Activated CD4-positive, alpha-beta T cell treated with anti-CD3 and anti-CD28 coated beads, Interleukin-2, amount 50 U/mL, for 1 hour (primary cell): ENCODE data around the gene NOL11.
"Not testable (repeated sequence)": the region's sequence is repeated elsewhere in the genome, so short reads cannot be mapped to it uniquely, and the experiment has no call there.

Source experiments
- DNase-seq: peaks from one replicate; pipeline ENCODE4 v3.0.0-alpha.2; 2020

The NOL11 gene

DNA sequence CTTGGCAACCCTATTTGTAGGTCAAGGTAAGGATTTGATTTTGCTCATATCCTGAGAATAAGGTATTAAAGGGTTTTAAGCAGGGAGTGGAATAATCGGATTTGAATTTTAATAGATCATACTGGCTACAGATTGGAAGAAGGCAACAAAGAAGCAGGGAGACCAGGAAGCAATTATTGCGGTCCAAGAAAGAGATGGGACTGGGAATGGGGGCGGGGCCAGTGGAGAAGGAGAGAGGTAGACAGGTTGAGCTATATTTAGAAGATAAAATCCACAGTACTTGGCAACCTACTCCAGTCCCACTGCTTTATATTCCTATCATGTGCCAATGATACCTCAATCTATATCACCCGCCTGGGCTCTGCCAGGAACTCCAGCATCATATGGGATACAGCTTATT, 5.8 kb upstream of the NOL11 start:
- no peak for DNase-seq

DNA sequence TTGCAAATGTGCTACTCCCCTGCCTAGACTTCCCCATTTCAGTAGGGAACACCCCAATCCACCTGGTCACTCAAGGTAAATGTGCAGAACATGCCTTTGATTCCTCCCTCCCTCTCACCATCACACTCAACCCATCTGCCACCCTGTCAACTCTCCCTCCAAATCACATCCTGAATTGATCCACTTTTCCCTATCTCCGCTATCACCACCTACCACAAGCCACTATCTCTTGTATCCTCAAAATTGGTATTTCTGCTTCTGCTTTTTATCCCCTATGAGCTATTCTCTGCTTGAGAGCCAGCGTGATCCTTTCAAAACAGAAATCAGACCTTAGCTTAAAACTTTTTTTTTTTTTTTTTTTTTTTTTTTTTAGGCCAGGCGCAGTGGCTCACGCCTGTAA, 5.4 kb upstream of the NOL11 start:
- no peak for DNase-seq

DNA sequence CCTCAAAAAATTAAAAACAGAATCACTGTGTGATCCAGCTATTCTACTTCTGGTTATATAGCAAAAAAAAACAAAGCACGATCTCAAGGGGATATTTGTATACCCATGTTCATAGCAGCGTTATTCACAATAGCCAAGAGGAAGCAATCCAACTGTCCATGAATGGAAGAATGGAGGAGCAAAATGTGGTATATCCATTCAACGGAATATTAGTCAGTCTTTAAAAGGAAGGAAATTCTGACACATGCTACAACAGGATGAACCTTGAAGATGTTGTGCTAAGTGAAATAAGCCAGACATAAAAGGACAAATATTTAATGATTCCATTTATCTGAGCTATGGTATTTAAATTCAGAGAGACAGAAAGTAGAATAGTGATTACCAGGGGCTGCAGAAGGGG, 4.6 kb upstream of the NOL11 start:
- no peak for DNase-seq

DNA sequence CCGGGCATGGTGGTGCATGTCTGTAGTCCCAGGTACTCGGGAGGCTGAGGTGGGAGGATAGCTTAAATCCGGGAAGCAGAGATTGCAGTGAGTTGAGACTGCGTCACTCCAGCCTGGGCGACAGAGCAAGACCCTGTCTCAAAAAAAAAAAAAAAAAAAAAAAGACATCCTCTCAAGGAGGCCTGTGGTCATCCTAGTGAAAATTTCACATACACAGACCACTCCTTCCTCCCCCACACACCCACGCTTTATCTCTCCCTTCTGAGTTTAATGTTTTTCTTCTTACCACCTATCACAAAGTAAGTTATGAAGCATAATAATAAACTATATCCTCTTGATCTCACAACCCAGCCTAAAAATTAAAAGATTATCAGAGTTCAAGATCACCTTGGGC, 1.3 kb upstream of the NOL11 start:
- no peak for DNase-seq

DNA sequence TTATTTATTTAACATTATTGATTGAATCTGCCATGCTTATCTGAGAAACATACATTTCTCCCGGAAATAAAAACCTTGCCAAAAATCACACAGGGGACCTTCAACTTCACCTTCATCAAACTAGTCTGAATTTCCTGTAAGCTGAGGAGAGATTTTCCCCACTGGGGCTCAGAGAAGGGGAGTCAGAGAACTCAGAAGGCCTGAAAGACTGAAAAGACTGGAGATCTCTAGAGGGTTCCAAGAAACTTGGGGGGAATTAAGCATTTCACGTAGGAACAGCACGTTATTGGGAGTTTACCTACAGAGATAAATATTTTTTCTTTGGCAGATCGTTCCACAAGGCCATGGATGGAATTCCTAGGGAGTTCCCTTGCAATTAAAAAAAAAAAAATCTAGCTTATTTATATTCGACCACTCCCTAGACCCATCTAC, 528 bp upstream of the NOL11 start:
- DNase-seq, result no peak

DNA sequence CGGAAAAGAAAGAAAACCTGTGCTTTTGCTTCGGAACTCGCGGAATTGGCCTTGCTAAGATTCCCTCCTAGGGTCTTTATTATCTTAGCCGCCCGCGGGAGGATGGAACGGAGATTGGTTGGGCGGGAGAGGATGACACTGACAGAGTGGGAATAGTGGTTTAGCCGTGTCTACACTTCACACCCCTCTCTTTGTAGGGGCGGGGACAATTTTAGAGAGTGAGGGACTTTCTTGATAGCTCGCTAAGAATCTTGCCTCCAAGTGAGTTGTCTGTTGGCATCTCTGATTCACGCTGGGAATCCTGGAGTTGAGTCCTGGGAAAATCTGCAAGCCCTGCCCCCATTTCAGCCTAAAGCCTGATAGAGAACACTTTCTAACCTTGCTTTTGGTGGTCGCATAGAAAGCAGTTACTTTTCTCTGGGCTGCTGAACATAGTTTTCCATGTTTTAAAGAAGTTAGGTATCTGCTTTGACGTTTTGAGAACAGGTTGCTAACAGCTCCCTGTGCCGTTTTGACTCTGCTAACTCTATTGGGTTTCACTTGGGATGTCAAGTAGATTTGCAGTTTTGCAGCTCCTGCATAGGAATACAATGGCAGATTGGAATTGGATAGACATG, 697 bp downstream of the NOL11 start:
- DNase-seq, result no peak

DNA sequence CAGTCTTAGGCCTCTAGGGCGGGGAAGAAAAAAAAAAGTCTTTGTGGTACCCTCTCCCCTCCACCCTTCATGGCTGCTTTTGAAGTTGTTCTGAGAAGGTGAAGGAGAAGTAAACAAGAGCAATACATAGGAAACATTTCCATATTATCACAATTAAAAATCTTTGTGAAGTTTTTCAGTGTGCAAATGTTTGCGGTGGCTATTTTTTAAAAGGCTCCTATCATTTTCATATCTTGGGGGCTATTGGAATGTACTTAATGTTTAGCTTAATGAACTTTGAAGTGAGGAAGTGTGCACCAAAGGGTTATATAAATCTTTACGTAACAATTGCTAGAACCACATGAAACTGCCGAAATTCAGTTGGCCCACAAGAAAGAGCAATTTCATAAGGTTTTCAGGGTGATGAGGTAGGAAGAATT, 7.6 kb downstream of the NOL11 start:
- no peak for DNase-seq

DNA sequence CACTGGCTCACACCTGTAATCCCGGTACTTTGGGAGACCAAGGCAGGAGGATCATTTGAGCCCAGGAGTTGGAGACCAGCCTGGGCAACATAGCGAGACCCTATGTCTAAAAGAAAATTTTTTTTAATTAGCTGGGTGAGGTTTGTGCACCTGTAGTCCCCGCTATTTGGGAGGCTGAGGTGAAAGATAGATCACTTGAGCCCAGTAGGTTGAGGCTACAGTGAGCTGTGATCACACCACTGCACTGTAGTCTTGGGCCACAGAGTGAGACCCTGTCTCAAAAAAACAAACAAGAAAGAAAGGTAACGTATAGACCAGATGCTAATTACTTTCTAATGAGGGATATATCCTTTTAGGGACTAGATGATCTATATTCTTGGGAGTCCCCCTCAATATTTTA, 8.1 kb downstream of the NOL11 start:
- DNase-seq, result no peak

DNA sequence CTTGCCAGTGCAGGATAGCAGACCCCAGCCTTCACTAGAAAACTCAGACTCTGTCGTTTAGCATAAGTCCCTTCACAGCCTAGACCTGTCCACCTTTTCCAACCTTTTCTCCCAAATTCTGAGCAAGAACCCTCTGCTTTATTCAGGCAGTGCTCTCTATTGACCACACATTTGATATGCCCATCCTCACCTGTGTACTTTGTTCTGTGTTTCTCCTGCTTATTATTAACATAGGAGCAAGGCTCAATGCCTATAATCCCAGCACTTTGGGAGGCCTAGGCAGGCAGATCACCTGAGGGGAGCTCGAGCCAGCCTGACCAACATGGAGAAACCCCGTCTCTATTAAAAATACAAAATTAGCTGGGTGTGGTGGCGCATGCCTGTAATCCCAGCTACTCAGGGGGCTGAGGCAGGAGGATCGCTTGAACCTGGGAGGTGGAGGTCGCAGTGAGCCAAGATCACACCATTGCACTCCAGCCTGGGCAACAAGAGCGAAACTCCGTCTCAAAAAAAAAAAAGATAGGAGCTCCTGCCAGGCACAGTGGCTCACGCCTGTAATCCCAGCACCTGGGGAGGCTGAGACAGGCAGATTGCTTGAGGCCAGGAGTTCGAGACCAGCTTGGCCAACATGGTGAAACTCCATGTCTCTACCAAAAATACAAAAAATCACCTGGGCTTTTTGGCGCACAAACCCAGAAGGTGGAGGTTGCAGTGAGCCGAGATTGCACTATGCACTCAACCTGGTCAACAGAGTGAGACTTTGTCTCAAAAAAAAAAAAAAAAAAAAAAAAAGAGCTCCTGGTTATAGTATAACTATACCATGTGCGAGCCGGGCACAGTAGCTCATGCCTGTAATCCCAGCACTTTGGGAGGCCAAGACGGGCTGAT, 9.7 kb downstream of the NOL11 start:
- not testable (repeated sequence) for DNase-seq

DNA sequence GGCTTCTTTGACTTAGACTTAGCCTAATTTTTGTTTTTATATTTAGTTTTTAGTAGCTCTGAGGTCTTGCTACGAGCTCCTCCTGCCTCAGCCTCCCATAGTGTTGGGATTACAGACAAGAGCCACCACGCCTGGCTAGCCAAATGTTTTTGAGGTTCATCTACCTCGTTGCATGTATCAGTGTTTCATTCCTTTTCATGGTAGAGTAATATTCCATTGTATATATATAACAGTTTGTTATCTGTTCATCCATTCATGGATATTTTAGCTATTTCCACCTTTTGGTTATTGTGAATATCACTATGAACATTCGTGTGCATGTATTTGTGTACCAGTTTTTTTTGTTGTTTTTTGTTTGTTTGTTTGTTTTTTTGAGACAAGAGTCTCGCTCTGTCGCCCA, 12.2 kb downstream of the NOL11 start:
- no peak for DNase-seq

DNA sequence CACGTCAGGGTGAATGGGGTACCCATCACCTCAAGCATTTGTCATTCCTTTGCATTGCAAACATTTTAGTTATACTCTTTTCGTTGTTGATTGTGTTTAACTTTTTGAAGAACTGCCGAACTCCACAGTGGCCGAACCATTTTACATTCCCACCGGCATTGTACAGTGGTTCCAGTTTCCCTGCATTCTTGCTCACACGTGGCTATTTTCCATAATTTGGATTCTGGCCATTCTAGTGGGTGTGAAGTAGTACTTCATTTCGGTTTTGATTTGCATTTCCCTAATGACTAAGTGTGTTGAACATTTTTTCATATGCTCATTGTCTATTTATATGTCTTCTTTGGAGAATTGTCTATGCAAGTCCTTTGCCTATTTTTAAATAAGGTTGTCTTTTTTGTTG, 13.0 kb downstream of the NOL11 start:
- no peak for DNase-seq

DNA sequence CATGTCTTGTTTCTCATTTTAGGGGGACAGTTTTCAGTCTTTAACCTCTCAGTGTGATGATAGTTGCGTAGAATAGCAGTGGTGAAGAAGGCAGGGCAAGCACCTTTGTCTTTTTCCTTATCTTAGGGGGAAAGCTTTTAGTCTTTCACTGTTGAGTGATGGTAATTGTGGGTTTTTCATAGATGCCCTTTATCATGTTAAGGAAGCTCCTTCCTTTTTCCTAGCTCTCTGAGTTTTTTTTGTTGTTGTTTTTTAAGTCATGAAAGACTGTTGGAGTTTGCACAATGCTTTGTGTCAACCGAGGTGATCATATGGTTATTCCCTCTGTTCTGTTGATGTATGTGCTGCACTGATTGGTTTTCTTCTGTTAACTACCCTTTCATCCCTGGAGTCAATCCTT, 15.7 kb downstream of the NOL11 start:
- no peak for DNase-seq

DNA sequence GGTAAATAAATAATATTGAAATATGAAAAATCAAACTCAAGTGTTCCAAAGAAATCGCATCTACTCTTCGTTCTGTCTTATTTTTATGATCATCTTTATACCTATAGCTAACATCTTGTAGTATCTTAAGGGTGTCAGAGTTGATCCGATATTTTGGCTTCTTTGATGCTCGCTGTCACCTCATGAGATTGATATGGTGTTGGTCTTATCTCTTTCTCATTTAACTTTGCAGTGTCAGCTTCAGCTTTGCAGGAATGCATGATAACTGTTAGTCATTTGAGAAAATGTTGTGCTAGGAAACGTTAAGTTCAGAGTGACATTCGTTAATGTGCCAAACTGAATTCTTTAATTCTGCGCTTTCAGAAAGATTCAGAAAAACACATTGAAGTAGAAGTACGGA, 19.4 kb downstream of the NOL11 start:
- no peak for DNase-seq

DNA sequence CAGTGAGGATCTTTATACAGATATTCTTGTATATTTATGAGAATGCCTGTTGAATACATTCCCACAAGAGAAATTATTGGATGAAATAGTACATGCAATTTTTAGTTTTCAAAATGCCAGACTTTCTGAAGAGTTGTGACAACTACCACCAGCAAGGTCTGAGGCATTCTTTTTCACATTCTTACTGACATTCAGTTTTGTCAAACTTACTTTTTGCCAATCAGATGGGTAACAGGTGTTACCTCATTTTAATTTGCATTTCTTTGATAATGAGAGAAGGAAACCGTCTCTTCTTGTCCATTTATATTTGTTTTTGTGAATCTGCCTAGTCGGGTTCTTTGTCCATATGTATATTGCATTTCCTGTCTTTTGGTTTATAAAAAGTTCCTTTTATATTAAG, 24.3 kb downstream of the NOL11 start:
- no peak for DNase-seq

DNA sequence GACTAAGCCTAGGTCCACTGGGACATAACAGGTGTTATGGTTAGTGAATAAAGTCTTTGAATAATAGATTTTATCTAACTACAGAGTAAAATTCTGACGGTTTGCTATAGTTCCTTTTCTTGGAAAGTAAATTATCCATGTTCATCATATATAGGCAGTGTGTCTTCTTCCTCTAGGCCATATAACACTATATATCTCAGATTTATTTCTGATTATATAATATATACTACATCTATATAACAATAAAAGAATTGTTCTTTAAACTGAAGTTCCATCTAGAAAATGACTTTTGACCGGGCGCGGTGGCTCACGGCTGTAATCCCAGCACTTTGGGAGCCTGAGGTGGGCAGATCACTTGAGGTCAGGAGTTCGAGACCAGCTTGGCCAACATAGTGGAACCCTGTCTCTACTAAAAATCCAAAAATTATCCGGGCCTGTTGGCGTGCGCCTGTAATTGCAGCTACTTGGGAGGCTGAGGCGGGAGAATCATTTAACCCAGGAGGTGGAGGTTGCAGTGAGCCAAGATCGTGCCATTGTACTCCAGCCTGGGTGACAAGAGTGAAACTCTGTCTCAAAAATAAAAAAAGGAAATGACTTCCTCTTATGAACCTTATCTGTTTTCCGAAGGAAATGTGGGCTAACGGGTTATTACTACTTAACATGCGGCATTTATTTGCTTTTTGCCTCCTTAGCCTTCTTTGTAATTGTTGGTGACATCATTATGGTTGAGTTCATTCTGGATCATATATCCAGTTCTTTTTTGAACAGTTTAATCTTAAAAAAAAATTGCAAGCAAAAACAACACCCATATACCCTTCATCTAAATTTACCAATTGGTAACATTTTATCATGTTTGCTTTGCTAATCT, 29.2 kb downstream of the NOL11 start:
- DNase-seq, result no peak

DNA sequence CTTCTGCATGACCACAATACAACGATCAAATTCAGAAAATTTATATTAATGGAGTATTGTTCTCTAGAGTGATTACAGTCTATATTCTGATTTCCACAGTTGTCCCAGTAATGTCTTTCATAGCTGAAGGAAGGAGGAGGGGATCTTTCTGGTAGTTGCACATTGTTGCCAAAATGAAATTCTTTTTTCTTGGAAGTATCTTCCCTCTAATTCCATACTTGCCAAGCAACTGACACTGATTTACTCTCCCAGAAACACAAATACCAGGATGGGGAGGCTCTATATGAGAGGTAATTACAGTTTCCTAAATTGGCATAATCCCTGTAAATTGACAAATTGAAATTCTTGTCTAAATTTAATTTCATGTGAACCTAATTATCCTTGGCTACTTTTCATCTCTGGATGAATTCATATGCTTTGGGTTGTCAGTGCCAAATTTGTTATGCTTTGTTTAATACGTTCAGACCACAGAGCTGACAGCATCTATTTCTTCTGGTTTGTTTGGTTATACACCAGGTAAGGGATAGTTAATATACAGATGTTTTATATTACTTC, 30.0 kb downstream of the NOL11 start:
- DNase-seq, result no peak

DNA sequence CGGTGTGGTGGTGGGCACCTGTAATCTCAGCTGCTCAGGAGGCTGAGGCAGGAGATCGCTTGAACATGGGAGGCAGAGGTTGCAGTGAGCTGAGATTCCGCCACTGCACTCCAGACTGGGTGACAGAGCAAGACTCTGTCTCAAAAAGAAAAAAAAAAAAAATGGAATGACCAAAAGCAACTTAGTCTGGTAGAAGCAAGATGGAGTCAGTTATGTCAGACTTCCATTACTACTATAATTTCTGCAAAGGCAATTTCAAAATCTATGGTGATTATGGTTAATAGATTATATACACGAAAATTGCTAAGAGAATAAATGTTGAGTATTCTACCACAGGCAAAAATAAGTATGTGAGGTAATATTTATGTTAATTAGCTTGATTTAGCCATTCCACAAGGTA, 32.3 kb downstream of the NOL11 start:
- no peak for DNase-seq

DNA sequence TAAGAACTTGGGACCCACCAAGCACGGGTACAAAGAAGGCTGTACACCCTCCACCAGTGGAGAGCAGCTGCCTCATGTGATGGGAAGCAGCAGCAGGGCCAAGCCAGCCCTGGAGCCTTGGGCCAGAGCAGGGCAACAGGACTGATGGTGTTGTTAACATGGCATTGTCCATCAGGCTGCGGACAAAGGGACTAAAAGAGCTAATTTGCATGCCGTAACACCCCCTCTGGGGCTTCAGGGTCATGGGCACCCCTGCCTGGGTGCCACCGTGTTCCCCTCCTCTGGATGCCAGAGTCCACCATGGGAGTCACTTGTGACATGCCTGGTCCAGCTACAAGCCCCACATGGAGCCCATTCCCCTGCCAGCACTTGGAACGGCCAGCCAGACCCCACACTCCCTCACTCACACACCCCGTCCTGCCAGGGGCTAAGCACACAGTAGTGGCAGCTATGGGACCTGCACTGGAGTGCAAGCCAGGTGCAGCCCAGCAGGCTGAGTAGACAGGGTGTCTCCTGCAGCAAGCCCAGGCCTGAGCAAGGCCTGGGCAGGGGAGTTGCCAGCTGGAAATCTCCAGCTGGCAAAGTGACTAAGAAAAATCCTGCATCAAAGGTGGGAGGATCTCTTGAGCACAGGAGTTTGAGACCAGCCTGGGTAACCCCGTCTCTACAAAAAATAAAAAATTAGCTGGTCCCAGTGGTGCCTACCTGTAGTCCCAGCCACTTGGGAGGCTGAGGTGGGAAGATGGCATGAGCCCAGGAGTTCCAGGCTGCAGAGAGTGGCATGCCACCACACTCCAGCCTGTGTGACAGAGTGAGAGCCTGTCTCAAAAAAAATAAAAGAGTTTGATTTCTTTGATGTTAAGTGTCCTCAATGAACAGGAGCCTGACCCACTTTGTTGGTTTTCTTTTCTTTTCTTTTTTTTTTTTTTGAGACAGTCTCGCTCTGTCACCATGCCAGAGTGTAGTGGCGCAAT, 33.7 kb downstream of the NOL11 start:
- no peak for DNase-seq

DNA sequence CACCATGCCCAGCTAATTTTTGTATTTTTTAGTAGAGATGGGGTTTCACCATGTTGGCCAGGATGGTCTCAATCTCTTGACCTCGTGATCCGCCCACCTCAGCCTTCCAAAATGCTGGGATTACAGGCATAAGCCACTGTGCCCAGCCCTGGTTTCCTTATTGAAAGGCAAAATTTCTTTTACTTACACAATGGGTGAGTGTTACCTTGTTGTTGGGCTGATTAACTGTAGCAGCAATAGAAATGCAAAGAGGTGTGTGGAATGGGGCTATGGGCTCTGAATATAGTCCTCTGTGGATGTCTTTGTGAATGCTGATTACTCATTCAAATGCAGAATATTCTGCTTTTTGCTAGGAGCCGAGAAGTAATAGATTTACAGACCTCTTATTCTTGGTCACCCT, 34.4 kb downstream of the NOL11 start:
- DNase-seq, result not testable (repeated sequence)

DNA sequence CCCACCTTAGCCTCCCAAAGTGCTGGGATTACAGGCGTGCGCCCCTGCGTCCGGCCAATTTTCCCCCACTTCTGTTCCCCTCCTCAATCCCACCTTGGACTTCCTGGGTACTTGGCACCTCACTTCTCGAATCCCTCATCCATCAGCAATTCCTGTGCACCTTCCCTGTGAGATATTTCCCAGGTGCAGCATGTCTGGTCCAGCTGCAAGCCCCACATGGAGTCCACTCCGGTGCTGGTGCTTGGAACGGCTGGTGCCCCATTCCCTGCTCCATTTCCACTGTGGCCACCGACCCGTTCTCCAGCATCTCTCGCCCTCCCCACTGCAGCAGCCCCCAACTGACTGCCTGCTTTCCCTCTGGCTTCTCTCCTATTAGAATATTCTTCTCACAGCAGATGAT, 35.3 kb downstream of the NOL11 start:
- no peak for DNase-seq

DNA sequence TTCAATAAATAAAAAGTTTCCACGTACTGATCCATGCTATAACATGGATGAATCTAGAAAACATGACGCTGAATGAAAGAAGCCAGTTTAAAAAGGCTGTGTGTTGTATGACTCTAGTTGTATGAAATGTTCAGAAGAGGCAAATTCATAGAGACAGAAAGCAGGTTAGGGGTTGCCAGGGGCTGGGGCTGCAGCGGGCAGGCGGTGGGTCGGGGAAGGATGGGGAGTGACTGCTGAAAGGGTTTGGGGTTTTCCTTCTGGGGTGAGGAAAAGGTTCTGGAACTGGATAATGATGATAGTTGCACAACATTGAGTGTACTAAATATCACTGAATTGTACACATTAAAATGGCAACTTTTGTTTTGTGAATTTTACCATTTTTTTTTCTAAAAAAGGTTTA, 36.3 kb downstream of the NOL11 start:
- DNase-seq, result no peak

DNA sequence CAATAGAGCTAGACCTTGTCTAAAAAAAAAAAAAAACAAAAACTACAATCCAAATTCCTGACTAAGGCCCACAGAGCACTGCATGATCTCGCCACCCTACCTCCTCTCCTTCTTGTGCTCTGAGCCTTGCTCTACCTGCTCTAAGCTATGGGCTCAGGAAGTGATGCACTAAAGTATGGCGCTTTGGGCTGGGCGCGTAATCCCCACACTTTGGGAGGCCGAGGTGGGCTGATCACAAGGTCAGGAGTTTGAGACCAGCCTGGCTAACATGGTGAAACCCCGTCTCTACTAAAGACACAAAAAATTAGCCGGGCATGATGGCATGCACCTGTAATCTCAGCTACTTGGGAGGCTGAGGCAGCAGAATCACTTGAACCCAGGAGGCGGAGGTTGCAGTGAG, 37.0 kb downstream of the NOL11 start:
- DNase-seq, result not testable (repeated sequence)
